ENCODE measurements around the gene KCNJ10. TPM values are rescaled to one million over a fixed set of nuclear protein-coding genes. Genes with fewer than 3 reads are reported as not detected.

KCNJ10 gene
- total RNA-seq, 8 experiments from 2014 or later: 0.18 to 3.9 (median 0.50) TPM

- in situ Hi-C loops (cut with MboI; ENCODE audit: low pct_unique_long_range_greater_than_20kb in 2 of 9, low sequenced_read_pairs in 9 of 9, unreplicated experiment in 9 of 9): loop anchor here in 2 of 9 experiments (25.0 kb wide), 2 partner anchors 152 to 202 kb away; partner anchors contain the start of genes DUSP23 (in 1 of the 2) and SLAMF8 (in 1 of the 2)
- WGBS, 10 experiments: 0 to 90% (median 83%) methylated on average over 1 to 3 of the region's 3 CpGs; no CpG with 5 or more reads in 2 of the 10 experiments
Observed at GRCh38 chr1:159989581-159989980, 80.4 kb downstream of the KCNJ10 start.

GRCh38 chr1:159988006-159988405, 82.0 kb downstream of the KCNJ10 start:
- 0 to 86% (median 57%) methylated on average over 1 of the region's 1 CpG; no CpG with 5 or more reads in 6 of the 10 experiments for WGBS, 10 experiments
- ATAC-seq (replicated peaks in 6 of 8): no peak

More at GRCh38 chr1:159989581-159989980, 80.4 kb downstream of the KCNJ10 start:
- Histone ChIP-seq H3K4me1 (replicated peaks in 1 of 2) (peaks cover 0 to 4% of the 10 kb centered on the region in 2 donors), H3K27ac (no peak overlapping the region), H3K4me3 (no peak overlapping the region)
- peak in 3 of 8 experiments; percentile 47 to 95 (median 70) for ATAC-seq (replicated peaks in 6 of 8)

GRCh38 chr1:159987186-159987585, 82.8 kb downstream of the KCNJ10 start:
- Histone ChIP-seq H3K4me1 (replicated peaks in 1 of 2) (peaks cover 0 to 4% of the 10 kb centered on the region in 2 donors), H3K27ac (no peak overlapping the region), H3K4me3 (no peak overlapping the region)
- WGBS, 10 experiments: 40 to 100% (median 86%) methylated on average over 1 to 4 of the region's 4 CpGs; no CpG with 5 or more reads in 2 of the 10 experiments
- in situ Hi-C loops (cut with MboI; ENCODE audit: low pct_unique_long_range_greater_than_20kb in 2 of 9, low sequenced_read_pairs in 9 of 9, unreplicated experiment in 9 of 9): loop anchor here in 2 of 9 experiments (25.0 kb wide), 2 partner anchors 150 to 200 kb away; partner anchors contain the start of genes DUSP23 (in 1 of the 2) and SLAMF8 (in 1 of the 2)
- ATAC-seq (replicated peaks in 6 of 8): no peak

More at GRCh38 chr1:159988006-159988405, 82.0 kb downstream of the KCNJ10 start:
- Histone ChIP-seq H3K27ac (no peak overlapping the region), H3K4me3 (no peak overlapping the region), H3K4me1 (replicated peaks in 1 of 2) (peaks cover 0 to 4% of the 10 kb centered on the region in 2 donors)
- in situ Hi-C loops (cut with MboI; ENCODE audit: low pct_unique_long_range_greater_than_20kb in 2 of 9, low sequenced_read_pairs in 9 of 9, unreplicated experiment in 9 of 9): loop anchor here in 2 of 9 experiments (25.0 kb wide), 2 partner anchors 151 to 201 kb away; partner anchors contain the start of genes DUSP23 (in 1 of the 2) and SLAMF8 (in 1 of the 2)

GRCh38 chr1:159986531-159986930, 83.4 kb downstream of the KCNJ10 start:
- no peak overlapping the region for H3K4me3 ChIP-seq
- H3K4me1 ChIP-seq (replicated peaks in 1 of 2): peaks cover 0 to 4% of the 10 kb centered on the region in 2 donors
- in situ Hi-C loops (cut with MboI; ENCODE audit: low pct_unique_long_range_greater_than_20kb in 2 of 9, low sequenced_read_pairs in 9 of 9, unreplicated experiment in 9 of 9): loop anchor here in 2 of 9 experiments (25.0 kb wide), 2 partner anchors 149 to 199 kb away; partner anchors contain the start of genes DUSP23 (in 1 of the 2) and SLAMF8 (in 1 of the 2)
- WGBS, 10 experiments: 60 to 100% (median 83%) methylated on average over 1 of the region's 1 CpG; no CpG with 5 or more reads in 4 of the 10 experiments
- no peak for ATAC-seq (replicated peaks in 6 of 8)
- H3K27ac ChIP-seq: no peak overlapping the region

GRCh38 chr1:159986093-159986492, 83.9 kb downstream of the KCNJ10 start:
- no peak for ATAC-seq (replicated peaks in 6 of 8)
- in situ Hi-C loops (cut with MboI; ENCODE audit: low pct_unique_long_range_greater_than_20kb in 2 of 9, low sequenced_read_pairs in 9 of 9, unreplicated experiment in 9 of 9): loop anchor here in 2 of 9 experiments (25.0 kb wide), 2 partner anchors 149 to 199 kb away; partner anchors contain the start of genes DUSP23 (in 1 of the 2) and SLAMF8 (in 1 of the 2)
- H3K27ac ChIP-seq: no peak overlapping the region
- no peak overlapping the region for H3K4me3 ChIP-seq
- WGBS, 10 experiments: 47 to 100% (median 67%) methylated on average over 1 to 2 of the region's 2 CpGs; no CpG with 5 or more reads in 2 of the 10 experiments
- H3K4me1 ChIP-seq (replicated peaks in 1 of 2): peaks cover 0 to 4% of the 10 kb centered on the region in 2 donors

- peak in 1 of 8 experiments; percentile 54 for ATAC-seq (replicated peaks in 6 of 8)
- peaks cover 0 to 4% of the 10 kb centered on the region in 2 donors for H3K4me1 ChIP-seq (replicated peaks in 1 of 2)
- H3K27ac ChIP-seq: no peak overlapping the region
- no peak overlapping the region for H3K4me3 ChIP-seq
- in situ Hi-C loops (cut with MboI; ENCODE audit: low pct_unique_long_range_greater_than_20kb in 2 of 9, low sequenced_read_pairs in 9 of 9, unreplicated experiment in 9 of 9): loop anchor here in 2 of 9 experiments (25.0 kb wide), 2 partner anchors 148 to 198 kb away; partner anchors contain the start of genes DUSP23 (in 1 of the 2) and SLAMF8 (in 1 of the 2)
- WGBS, 10 experiments: 76 to 100% (median 85%) methylated on average over 1 to 6 of the region's 6 CpGs; no CpG with 5 or more reads in 2 of the 10 experiments
Observed at GRCh38 chr1:159985473-159985872, 84.5 kb downstream of the KCNJ10 start.

- H3K4me1 ChIP-seq (replicated peaks in 1 of 2): no peaks in the 10 kb centered on the region
- H3K27ac ChIP-seq: no peak overlapping the region
- no peak for ATAC-seq (replicated peaks in 6 of 8)
- 0 to 68% (median 57%) methylated on average over 1 to 5 of the region's 5 CpGs; no CpG with 5 or more reads in 1 of the 10 experiments for WGBS, 10 experiments
- no peak overlapping the region for H3K4me3 ChIP-seq
- in situ Hi-C loops (cut with MboI; ENCODE audit: low pct_unique_long_range_greater_than_20kb in 2 of 9, low sequenced_read_pairs in 9 of 9, unreplicated experiment in 9 of 9): loop anchor here in 2 of 9 experiments (25.0 kb wide), 2 partner anchors 146 to 196 kb away; partner anchors contain the start of genes DUSP23 (in 1 of the 2) and SLAMF8 (in 1 of the 2)
Observed at GRCh38 chr1:159983681-159984080, 86.3 kb downstream of the KCNJ10 start.

GRCh38 chr1:159982280-159982679, 87.7 kb downstream of the KCNJ10 start:
- Histone ChIP-seq H3K27ac (no peak overlapping the region), H3K4me3 (no peak overlapping the region), H3K4me1 (replicated peaks in 1 of 2) (no peaks in the 10 kb centered on the region)
- in situ Hi-C loops (cut with MboI; ENCODE audit: low pct_unique_long_range_greater_than_20kb in 2 of 9, low sequenced_read_pairs in 9 of 9, unreplicated experiment in 9 of 9): loop anchor here in 2 of 9 experiments (25.0 kb wide), 2 partner anchors 145 to 195 kb away; partner anchors contain the start of genes DUSP23 (in 1 of the 2) and SLAMF8 (in 1 of the 2)
- 13 to 100% (median 88%) methylated on average over 1 to 6 of the region's 6 CpGs for WGBS, 10 experiments
- ATAC-seq (replicated peaks in 6 of 8): peak in 3 of 8 experiments; percentile 26 to 89 (median 60)

GRCh38 chr1:159981351-159982055, 88.5 kb downstream of the KCNJ10 start:
- no peak for ATAC-seq (replicated peaks in 6 of 8)
- H3K4me1 ChIP-seq (replicated peaks in 1 of 2): no peaks in the 10 kb centered on the region
- H3K27ac ChIP-seq: no peak overlapping the region
- in situ Hi-C loops (cut with MboI; ENCODE audit: low pct_unique_long_range_greater_than_20kb in 2 of 9, low sequenced_read_pairs in 9 of 9, unreplicated experiment in 9 of 9): loop anchor here in 2 of 9 experiments (25.0 kb wide), 2 partner anchors 144 to 194 kb away; partner anchors contain the start of genes DUSP23 (in 1 of the 2) and SLAMF8 (in 1 of the 2)
- 70 to 100% (median 91%) methylated on average over 1 to 6 of the region's 6 CpGs; no CpG with 5 or more reads in 4 of the 10 experiments for WGBS, 10 experiments
- H3K4me3 ChIP-seq: no peak overlapping the region

GRCh38 chr1:159980786-159981185, 89.2 kb downstream of the KCNJ10 start:
- no peak for ATAC-seq (replicated peaks in 6 of 8)
- Histone ChIP-seq H3K4me3 (no peak overlapping the region), H3K4me1 (replicated peaks in 1 of 2) (no peaks in the 10 kb centered on the region), H3K27ac (no peak overlapping the region)
- WGBS, 10 experiments: 84 to 100% (median 94%) methylated on average over 1 to 7 of the region's 7 CpGs; no CpG with 5 or more reads in 1 of the 10 experiments
- in situ Hi-C loops (cut with MboI; ENCODE audit: low pct_unique_long_range_greater_than_20kb in 2 of 9, low sequenced_read_pairs in 9 of 9, unreplicated experiment in 9 of 9): loop anchor here in 2 of 9 experiments (25.0 kb wide), 2 partner anchors 143 to 193 kb away; partner anchors contain the start of genes DUSP23 (in 1 of the 2) and SLAMF8 (in 1 of the 2)

- whole genome bisulfite sequencing, 10 experiments: 30 to 67% (median 49%) methylated on average over 1 to 6 of the region's 6 CpGs; no CpG with 5 or more reads in 4 of the 10 experiments
- Histone ChIP-seq H3K27ac (no peak overlapping the region), H3K4me1 (replicated peaks in 1 of 2) (no peaks in the 10 kb centered on the region), H3K4me3 (no peak overlapping the region)
- in situ Hi-C loops (cut with MboI; ENCODE audit: low pct_unique_long_range_greater_than_20kb in 2 of 9, low sequenced_read_pairs in 9 of 9, unreplicated experiment in 9 of 9): loop anchor here in 2 of 9 experiments (25.0 kb wide), 2 partner anchors 143 to 193 kb away; partner anchors contain the start of genes DUSP23 (in 1 of the 2) and SLAMF8 (in 1 of the 2)
- no peak for ATAC-seq (replicated peaks in 6 of 8)
Observed at GRCh38 chr1:159980076-159980475, 89.9 kb downstream of the KCNJ10 start.

GRCh38 chr1:159979257-159979656, 90.7 kb downstream of the KCNJ10 start:
- Histone ChIP-seq H3K4me3 (no peak overlapping the region), H3K27ac (no peak overlapping the region), H3K4me1 (replicated peaks in 1 of 2) (no peaks in the 10 kb centered on the region)
- in situ Hi-C loops (cut with MboI; ENCODE audit: low pct_unique_long_range_greater_than_20kb in 2 of 9, low sequenced_read_pairs in 9 of 9, unreplicated experiment in 9 of 9): loop anchor here in 2 of 9 experiments (25.0 kb wide), 2 partner anchors 142 to 192 kb away; partner anchors contain the start of genes DUSP23 (in 1 of the 2) and SLAMF8 (in 1 of the 2)
- 20 to 93% (median 81%) methylated on average over 1 to 3 of the region's 3 CpGs for WGBS, 10 experiments
- ATAC-seq (replicated peaks in 6 of 8): no peak
